IgD-negative memory B cell (primary cell): Measurements from ENCODE around the gene ADD2. TPM values are rescaled to one million over a fixed set of nuclear protein-coding genes. Genes with fewer than 3 reads are reported as not detected.

Experiments used
- H3K27ac Mint-ChIP-seq, 3 donors: one replicate each; pipeline ENCODE4 v1.8.0; 2020 to 2022; ENCODE audit warnings: mild to moderate bottlenecking in 3 of 3, mixed read lengths in 3 of 3, moderate library complexity in 1 of 3
- H3K27me3 Mint-ChIP-seq: one replicate; pipeline ENCODE4 v1.8.0; 2021; ENCODE audit warnings: mixed read lengths
- H3K36me3 Mint-ChIP-seq: one replicate; pipeline ENCODE4 v1.8.0; 2020; ENCODE audit warnings: mild to moderate bottlenecking, mixed read lengths
- H3K4me1 Mint-ChIP-seq, 3 donors: one replicate each; pipeline ENCODE4 v1.8.0; 2020 to 2022; ENCODE audit warnings: mixed read lengths in 3 of 3, mild to moderate bottlenecking in 1 of 3
- H3K4me3 Mint-ChIP-seq, 4 donors: one replicate each; pipeline ENCODE4 v1.8.0; 2020 to 2022; ENCODE audit warnings: mild to moderate bottlenecking in 4 of 4, mixed read lengths in 4 of 4, moderate library complexity in 3 of 4
- H3K9me3 Mint-ChIP-seq, 3 donors: one replicate each; pipeline ENCODE4 v1.8.0; 2020 to 2021; ENCODE audit warnings: mixed read lengths in 3 of 3, mild to moderate bottlenecking in 1 of 3
- polyA plus RNA-seq: library from polyadenylated mRNA; unstranded; fragments of 300-500 nt; fragmentation: Illumina TruSeq; gene quantifications from one replicate; pipeline ENCODE4 v1.2.3, GENCODE V29; 2021

The ADD2 gene
- polyA plus RNA-seq, 1 donor from 2014 or later = 17.3 TPM

GRCh38 chr2:70712916-70713315, 55.1 kb downstream of the ADD2 start:
- H3K27ac Mint-ChIP-seq = no peak overlapping the region
- no peaks in the 10 kb centered on the region for H3K27me3 Mint-ChIP-seq
- no peaks in the 10 kb centered on the region for H3K9me3 Mint-ChIP-seq
- peaks cover 0 to 5% (median 0%) of the 10 kb centered on the region in 3 donors for H3K4me1 Mint-ChIP-seq
- peaks cover 3% of the 10 kb centered on the region for H3K36me3 Mint-ChIP-seq
- no peak overlapping the region for H3K4me3 Mint-ChIP-seq

- no peaks in the 10 kb centered on the region for H3K9me3 Mint-ChIP-seq
- H3K4me3 Mint-ChIP-seq = no peak overlapping the region
- peaks cover 3% of the 10 kb centered on the region for H3K36me3 Mint-ChIP-seq
- no peaks in the 10 kb centered on the region for H3K27me3 Mint-ChIP-seq
- peaks cover 0 to 5% (median 0%) of the 10 kb centered on the region in 3 donors for H3K4me1 Mint-ChIP-seq
- peak overlapping the region in 1 of 3 donors; percentile 60 for H3K27ac Mint-ChIP-seq
These were observed 56.8 kb downstream of the ADD2 start for GRCh38 chr2:70711191-70711590.

- Mint-ChIP-seq H3K27me3 (no peaks in the 10 kb centered on the region), H3K27ac (no peak overlapping the region), H3K36me3 (peaks cover 3% of the 10 kb centered on the region), H3K4me1 (peaks cover 0 to 5% (median 0%) of the 10 kb centered on the region in 3 donors), H3K4me3 (no peak overlapping the region), H3K9me3 (no peaks in the 10 kb centered on the region)
These were observed 57.8 kb downstream of the ADD2 start for GRCh38 chr2:70710038-70710690.

GRCh38 chr2:70709275-70710037, 58.5 kb downstream of the ADD2 start:
- Mint-ChIP-seq H3K27me3 (no peaks in the 10 kb centered on the region), H3K36me3 (peaks cover 3% of the 10 kb centered on the region), H3K4me1 (no peaks in the 10 kb centered on the region), H3K27ac (no peak overlapping the region), H3K4me3 (no peak overlapping the region), H3K9me3 (no peaks in the 10 kb centered on the region)

- no peaks in the 10 kb centered on the region for H3K4me1 Mint-ChIP-seq
- no peaks in the 10 kb centered on the region for H3K9me3 Mint-ChIP-seq
These were observed 59.4 kb downstream of the ADD2 start for GRCh38 chr2:70708376-70709199.

GRCh38 chr2:70707706-70708105, 60.3 kb downstream of the ADD2 start:
- Mint-ChIP-seq H3K4me3 (no peak overlapping the region), H3K27me3 (no peaks in the 10 kb centered on the region), H3K27ac (peak overlapping the region in 1 of 3 donors; percentile 83), H3K9me3 (no peaks in the 10 kb centered on the region), H3K36me3 (peaks cover 3% of the 10 kb centered on the region), H3K4me1 (no peaks in the 10 kb centered on the region)

More at GRCh38 chr2:70708376-70709199, 59.4 kb downstream of the ADD2 start:
- H3K27ac Mint-ChIP-seq = no peak overlapping the region
- no peaks in the 10 kb centered on the region for H3K27me3 Mint-ChIP-seq
- no peak overlapping the region for H3K4me3 Mint-ChIP-seq
- H3K36me3 Mint-ChIP-seq = peaks cover 3% of the 10 kb centered on the region

- peaks cover 3% of the 10 kb centered on the region for H3K36me3 Mint-ChIP-seq
- no peaks in the 10 kb centered on the region for H3K9me3 Mint-ChIP-seq
- H3K27ac Mint-ChIP-seq = peak overlapping the region in 1 of 3 donors; percentile 47
- H3K4me1 Mint-ChIP-seq = no peaks in the 10 kb centered on the region
- H3K4me3 Mint-ChIP-seq = no peak overlapping the region
- no peaks in the 10 kb centered on the region for H3K27me3 Mint-ChIP-seq
These were observed 61.8 kb downstream of the ADD2 start for GRCh38 chr2:70706026-70706795.

- Mint-ChIP-seq H3K27me3 (no peaks in the 10 kb centered on the region), H3K27ac (peak overlapping the region in 1 of 3 donors; percentile 47), H3K4me1 (no peaks in the 10 kb centered on the region), H3K4me3 (no peak overlapping the region), H3K9me3 (no peaks in the 10 kb centered on the region), H3K36me3 (no peaks in the 10 kb centered on the region)
These were observed 62.7 kb downstream of the ADD2 start for GRCh38 chr2:70705160-70705850.

GRCh38 chr2:70703900-70704549, 64.0 kb downstream of the ADD2 start:
- no peaks in the 10 kb centered on the region for H3K9me3 Mint-ChIP-seq
- H3K4me1 Mint-ChIP-seq = no peaks in the 10 kb centered on the region
- H3K27me3 Mint-ChIP-seq = no peaks in the 10 kb centered on the region
- H3K4me3 Mint-ChIP-seq = no peak overlapping the region
- no peak overlapping the region for H3K27ac Mint-ChIP-seq
- peaks cover 3% of the 10 kb centered on the region for H3K36me3 Mint-ChIP-seq

- H3K4me3 Mint-ChIP-seq = no peak overlapping the region
These were observed 65.1 kb downstream of the ADD2 start for GRCh38 chr2:70702711-70703395.

GRCh38 chr2:70698847-70699246, 69.2 kb downstream of the ADD2 start:
- Mint-ChIP-seq H3K27me3 (no peaks in the 10 kb centered on the region), H3K36me3 (peaks cover 9% of the 10 kb centered on the region), H3K9me3 (no peaks in the 10 kb centered on the region), H3K4me1 (no peaks in the 10 kb centered on the region), H3K27ac (no peak overlapping the region), H3K4me3 (no peak overlapping the region)

More at GRCh38 chr2:70702711-70703395, 65.1 kb downstream of the ADD2 start:
- H3K27ac Mint-ChIP-seq = no peak overlapping the region
- H3K36me3 Mint-ChIP-seq = peaks cover 5% of the 10 kb centered on the region
- no peaks in the 10 kb centered on the region for H3K4me1 Mint-ChIP-seq
- no peaks in the 10 kb centered on the region for H3K27me3 Mint-ChIP-seq
- H3K9me3 Mint-ChIP-seq = no peaks in the 10 kb centered on the region

GRCh38 chr2:70697603-70698383, 70.2 kb downstream of the ADD2 start:
- Mint-ChIP-seq H3K27me3 (no peaks in the 10 kb centered on the region), H3K27ac (peak overlapping the region in 1 of 3 donors; percentile 53), H3K4me1 (no peaks in the 10 kb centered on the region), H3K36me3 (peaks cover 9% of the 10 kb centered on the region), H3K4me3 (no peak overlapping the region), H3K9me3 (no peaks in the 10 kb centered on the region)

- Mint-ChIP-seq H3K36me3 (peaks cover 9% of the 10 kb centered on the region), H3K4me3 (no peak overlapping the region), H3K4me1 (no peaks in the 10 kb centered on the region), H3K27me3 (no peaks in the 10 kb centered on the region), H3K9me3 (no peaks in the 10 kb centered on the region), H3K27ac (no peak overlapping the region)
These were observed 71.9 kb downstream of the ADD2 start for GRCh38 chr2:70696142-70696541.
